RPMI8226 (cell line): ENCODE data around the gene DSG2.

Source experiments
- DNase-seq: peaks from one replicate; pipeline ENCODE4 v3.0.0-alpha.2; 2015

The DSG2 gene

GRCh38 chr18:31592506-31593157, 94.7 kb downstream of the DSG2 start:
- no peak for DNase-seq

DNA sequence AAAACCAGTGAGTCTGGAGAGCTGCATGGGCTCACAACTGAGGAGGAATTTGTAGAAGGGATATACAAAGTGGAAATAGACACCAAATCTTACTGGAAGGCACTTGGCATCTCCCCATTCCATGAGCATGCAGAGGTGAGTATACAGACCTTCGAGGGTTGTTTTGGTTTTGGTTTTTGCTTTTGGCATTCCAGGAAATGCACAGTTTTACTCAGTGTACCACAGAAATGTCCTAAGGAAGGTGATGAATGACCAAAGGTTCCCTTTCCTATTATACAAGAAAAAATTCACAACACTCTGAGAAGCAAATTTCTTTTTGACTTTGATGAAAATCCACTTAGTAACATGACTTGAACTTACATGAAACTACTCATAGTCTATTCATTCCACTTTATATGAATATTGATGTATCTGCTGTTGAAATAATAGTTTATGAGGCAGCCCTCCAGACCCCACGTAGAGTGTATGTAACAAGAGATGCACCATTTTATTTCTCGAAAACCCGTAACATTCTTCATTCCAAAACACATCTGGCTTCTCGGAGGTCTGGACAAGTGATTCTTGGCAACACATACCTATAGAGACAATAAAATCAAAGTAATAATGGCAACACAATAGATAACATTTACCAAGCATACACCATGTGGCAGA, 97.3 kb downstream of the DSG2 start:
- DNase-seq = no peak

- DNase-seq = no peak
These were observed 98.3 kb downstream of the DSG2 start for GRCh38 chr18:31596081-31596872.

DNA sequence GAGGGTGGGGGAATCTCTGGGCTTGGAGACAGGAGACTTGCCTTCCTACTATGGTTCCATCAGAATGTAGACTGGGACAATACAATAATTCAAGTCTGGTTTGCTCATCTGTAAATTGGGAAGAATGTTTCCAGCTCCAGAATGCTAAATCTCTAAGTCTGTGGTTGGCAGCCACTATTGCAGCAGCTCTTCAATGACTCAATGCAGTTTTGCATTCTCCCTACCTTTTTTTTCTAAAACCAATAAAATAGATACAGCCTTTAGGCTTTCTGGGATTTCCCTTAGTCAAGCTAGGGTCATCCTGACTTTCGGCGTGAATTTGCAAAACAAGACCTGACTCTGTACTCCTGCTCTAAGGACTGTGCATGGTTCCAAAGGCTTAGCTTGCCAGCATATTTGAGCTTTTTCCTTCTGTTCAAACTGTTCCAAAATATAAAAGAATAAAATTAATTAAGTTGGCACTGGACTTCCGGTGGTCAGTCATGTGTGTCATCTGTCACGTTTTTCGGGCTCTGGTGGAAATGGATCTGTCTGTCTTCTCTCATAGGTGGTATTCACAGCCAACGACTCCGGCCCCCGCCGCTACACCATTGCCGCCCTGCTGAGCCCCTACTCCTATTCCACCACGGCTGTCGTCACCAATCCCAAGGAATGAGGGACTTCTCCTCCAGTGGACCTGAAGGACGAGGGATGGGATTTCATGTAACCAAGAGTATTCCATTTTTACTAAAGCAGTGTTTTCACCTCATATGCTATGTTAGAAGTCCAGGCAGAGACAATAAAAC, 100.2 kb downstream of the DSG2 start:
- no peak for DNase-seq
